Measurements from ENCODE around the gene NRM.
A peak's percentile ranks its signal among the peaks of the same experiment; 100 is the strongest.

Gene NRM

DNA sequence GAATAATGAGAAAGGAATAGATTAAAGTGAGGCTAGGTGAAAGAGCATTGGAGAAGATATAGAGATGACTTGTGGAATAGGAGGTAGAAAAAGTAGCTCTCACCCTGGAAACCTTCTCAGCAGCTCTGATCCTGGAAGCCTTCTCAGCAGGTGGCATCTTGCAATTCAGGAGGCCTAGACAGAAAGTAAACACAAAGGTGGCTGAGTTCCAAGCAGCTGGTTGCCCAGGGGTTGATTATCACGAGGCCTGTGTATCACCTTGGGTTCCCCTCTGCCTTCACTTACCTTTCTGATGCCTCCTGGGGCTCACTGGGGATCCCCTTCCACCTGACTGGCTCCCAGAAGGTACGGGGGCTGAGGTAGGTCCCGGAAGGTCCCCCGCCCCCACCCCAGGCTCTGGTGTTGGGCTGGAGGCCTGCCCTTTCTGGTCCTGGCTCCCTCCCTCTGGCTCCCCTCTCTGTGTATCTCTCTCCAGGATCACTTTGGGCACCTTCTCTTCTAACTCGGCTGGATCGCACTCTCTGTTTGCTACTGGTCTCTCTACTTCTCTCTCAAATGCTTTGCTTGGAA, 16.6 kb upstream of the NRM start (continued):
- TF ChIP-seq, protein P1, sequence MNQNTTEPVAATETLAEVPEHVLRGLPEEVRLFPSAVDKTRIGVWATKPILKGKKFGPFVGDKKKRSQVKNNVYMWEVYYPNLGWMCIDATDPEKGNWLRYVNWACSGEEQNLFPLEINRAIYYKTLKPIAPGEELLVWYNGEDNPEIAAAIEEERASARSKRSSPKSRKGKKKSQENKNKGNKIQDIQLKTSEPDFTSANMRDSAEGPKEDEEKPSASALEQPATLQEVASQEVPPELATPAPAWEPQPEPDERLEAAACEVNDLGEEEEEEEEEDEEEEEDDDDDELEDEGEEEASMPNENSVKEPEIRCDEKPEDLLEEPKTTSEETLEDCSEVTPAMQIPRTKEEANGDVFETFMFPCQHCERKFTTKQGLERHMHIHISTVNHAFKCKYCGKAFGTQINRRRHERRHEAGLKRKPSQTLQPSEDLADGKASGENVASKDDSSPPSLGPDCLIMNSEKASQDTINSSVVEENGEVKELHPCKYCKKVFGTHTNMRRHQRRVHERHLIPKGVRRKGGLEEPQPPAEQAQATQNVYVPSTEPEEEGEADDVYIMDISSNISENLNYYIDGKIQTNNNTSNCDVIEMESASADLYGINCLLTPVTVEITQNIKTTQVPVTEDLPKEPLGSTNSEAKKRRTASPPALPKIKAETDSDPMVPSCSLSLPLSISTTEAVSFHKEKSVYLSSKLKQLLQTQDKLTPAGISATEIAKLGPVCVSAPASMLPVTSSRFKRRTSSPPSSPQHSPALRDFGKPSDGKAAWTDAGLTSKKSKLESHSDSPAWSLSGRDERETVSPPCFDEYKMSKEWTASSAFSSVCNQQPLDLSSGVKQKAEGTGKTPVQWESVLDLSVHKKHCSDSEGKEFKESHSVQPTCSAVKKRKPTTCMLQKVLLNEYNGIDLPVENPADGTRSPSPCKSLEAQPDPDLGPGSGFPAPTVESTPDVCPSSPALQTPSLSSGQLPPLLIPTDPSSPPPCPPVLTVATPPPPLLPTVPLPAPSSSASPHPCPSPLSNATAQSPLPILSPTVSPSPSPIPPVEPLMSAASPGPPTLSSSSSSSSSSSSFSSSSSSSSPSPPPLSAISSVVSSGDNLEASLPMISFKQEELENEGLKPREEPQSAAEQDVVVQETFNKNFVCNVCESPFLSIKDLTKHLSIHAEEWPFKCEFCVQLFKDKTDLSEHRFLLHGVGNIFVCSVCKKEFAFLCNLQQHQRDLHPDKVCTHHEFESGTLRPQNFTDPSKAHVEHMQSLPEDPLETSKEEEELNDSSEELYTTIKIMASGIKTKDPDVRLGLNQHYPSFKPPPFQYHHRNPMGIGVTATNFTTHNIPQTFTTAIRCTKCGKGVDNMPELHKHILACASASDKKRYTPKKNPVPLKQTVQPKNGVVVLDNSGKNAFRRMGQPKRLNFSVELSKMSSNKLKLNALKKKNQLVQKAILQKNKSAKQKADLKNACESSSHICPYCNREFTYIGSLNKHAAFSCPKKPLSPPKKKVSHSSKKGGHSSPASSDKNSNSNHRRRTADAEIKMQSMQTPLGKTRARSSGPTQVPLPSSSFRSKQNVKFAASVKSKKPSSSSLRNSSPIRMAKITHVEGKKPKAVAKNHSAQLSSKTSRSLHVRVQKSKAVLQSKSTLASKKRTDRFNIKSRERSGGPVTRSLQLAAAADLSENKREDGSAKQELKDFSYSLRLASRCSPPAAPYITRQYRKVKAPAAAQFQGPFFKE (tag by site-specific recombination; IDR thresholded peaks at IDR 0.05; ENCODE audit: borderline replicate concordance), result no peak
- TF ChIP-seq ZNF777 (tag by site-specific recombination; IDR thresholded peaks at IDR 0.05; ENCODE audit: borderline replicate concordance) (no peak), ZBTB21 (tag by site-specific recombination; IDR thresholded peaks at IDR 0.05) (peak; percentile 17; the same call in 1 of the 2 replicates), ZNF2 (tag by site-specific recombination; IDR thresholded peaks at IDR 0.05) (no peak), ZNF292 (tag by site-specific recombination; IDR thresholded peaks at IDR 0.05; ENCODE audit: borderline replicate concordance, low read depth) (no peak), OSR2 (tag by site-specific recombination; IDR thresholded peaks at IDR 0.05) (peak; percentile 60), ZNF677 (tag by site-specific recombination; IDR thresholded peaks at IDR 0.05) (no peak), BCL11B (tag by site-specific recombination; IDR thresholded peaks at IDR 0.05; ENCODE audit: low read depth) (no peak), ZNF121 (tag by site-specific recombination; IDR thresholded peaks at IDR 0.05) (no peak), ZNF223 (tag by site-specific recombination; IDR thresholded peaks at IDR 0.05) (no peak), ZNF626 (tag by site-specific recombination; IDR thresholded peaks at IDR 0.05) (no peak), ZNF610 (tag by site-specific recombination; IDR thresholded peaks at IDR 0.05; ENCODE audit: borderline replicate concordance) (no peak), ZNF302 (tag by site-specific recombination; IDR thresholded peaks at IDR 0.05; ENCODE audit: low read depth) (no peak), ZNF16 (tag by site-specific recombination; IDR thresholded peaks at IDR 0.05; ENCODE audit: low read depth) (no peak), ZNF76 (tag by site-specific recombination; IDR thresholded peaks at IDR 0.05; ENCODE audit: borderline replicate concordance, low read depth) (no peak), ZNF792 (tag by site-specific recombination; IDR thresholded peaks at IDR 0.05) (no peak), ZNF624 (tag by site-specific recombination; IDR thresholded peaks at IDR 0.05) (no peak), ZNF112 (tag by site-specific recombination; IDR thresholded peaks at IDR 0.05) (no peak), ZBTB1 (tag by site-specific recombination; IDR thresholded peaks at IDR 0.05) (no peak), ZNF433 (tag by site-specific recombination; IDR thresholded peaks at IDR 0.05; ENCODE audit: low read depth) (no peak), ZNF157 (tag by site-specific recombination; IDR thresholded peaks at IDR 0.05) (no peak), OVOL3 (tag by site-specific recombination; IDR thresholded peaks at IDR 0.05) (no peak), KLF8 (tag by site-specific recombination; IDR thresholded peaks at IDR 0.05) (0 out of 2 replicates have a peak, but pooled peaks have one; percentile 31)
- TF ChIP-seq, protein P2, sequence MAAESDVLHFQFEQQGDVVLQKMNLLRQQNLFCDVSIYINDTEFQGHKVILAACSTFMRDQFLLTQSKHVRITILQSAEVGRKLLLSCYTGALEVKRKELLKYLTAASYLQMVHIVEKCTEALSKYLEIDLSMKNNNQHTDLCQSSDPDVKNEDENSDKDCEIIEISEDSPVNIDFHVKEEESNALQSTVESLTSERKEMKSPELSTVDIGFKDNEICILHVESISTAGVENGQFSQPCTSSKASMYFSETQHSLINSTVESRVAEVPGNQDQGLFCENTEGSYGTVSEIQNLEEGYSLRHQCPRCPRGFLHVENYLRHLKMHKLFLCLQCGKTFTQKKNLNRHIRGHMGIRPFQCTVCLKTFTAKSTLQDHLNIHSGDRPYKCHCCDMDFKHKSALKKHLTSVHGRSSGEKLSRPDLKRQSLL (tag by site-specific recombination; IDR thresholded peaks at IDR 0.05), result no peak
- TF ChIP-seq, protein P3, sequence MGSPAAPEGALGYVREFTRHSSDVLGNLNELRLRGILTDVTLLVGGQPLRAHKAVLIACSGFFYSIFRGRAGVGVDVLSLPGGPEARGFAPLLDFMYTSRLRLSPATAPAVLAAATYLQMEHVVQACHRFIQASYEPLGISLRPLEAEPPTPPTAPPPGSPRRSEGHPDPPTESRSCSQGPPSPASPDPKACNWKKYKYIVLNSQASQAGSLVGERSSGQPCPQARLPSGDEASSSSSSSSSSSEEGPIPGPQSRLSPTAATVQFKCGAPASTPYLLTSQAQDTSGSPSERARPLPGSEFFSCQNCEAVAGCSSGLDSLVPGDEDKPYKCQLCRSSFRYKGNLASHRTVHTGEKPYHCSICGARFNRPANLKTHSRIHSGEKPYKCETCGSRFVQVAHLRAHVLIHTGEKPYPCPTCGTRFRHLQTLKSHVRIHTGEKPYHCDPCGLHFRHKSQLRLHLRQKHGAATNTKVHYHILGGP (tag by site-specific recombination; IDR thresholded peaks at IDR 0.05), result peak; percentile 62; the same call in 1 of the 2 replicates
- TF ChIP-seq, protein P4, sequence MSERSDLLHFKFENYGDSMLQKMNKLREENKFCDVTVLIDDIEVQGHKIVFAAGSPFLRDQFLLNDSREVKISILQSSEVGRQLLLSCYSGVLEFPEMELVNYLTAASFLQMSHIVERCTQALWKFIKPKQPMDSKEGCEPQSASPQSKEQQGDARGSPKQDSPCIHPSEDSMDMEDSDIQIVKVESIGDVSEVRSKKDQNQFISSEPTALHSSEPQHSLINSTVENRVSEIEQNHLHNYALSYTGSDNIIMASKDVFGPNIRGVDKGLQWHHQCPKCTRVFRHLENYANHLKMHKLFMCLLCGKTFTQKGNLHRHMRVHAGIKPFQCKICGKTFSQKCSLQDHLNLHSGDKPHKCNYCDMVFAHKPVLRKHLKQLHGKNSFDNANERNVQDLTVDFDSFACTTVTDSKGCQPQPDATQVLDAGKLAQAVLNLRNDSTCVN (tag by site-specific recombination; optimal IDR thresholded peaks at IDR 0.05), result no peak
- TF ChIP-seq, protein P5, sequence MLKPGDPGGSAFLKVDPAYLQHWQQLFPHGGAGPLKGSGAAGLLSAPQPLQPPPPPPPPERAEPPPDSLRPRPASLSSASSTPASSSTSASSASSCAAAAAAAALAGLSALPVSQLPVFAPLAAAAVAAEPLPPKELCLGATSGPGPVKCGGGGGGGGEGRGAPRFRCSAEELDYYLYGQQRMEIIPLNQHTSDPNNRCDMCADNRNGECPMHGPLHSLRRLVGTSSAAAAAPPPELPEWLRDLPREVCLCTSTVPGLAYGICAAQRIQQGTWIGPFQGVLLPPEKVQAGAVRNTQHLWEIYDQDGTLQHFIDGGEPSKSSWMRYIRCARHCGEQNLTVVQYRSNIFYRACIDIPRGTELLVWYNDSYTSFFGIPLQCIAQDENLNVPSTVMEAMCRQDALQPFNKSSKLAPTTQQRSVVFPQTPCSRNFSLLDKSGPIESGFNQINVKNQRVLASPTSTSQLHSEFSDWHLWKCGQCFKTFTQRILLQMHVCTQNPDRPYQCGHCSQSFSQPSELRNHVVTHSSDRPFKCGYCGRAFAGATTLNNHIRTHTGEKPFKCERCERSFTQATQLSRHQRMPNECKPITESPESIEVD (tag by site-specific recombination; IDR thresholded peaks at IDR 0.05), result no peak; the same call in 1 of the 2 replicates
- TF ChIP-seq, protein P6, sequence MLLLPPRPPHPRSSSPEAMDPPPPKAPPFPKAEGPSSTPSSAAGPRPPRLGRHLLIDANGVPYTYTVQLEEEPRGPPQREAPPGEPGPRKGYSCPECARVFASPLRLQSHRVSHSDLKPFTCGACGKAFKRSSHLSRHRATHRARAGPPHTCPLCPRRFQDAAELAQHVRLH (tag by site-specific recombination; IDR thresholded peaks at IDR 0.05), result no peak
